Sigmoid colon (tissue), 4 donors: ENCODE measurements around the gene RGS7.

Experiments
- EP300 ChIP-seq, 4 donors: sonication (generic); formaldehyde crosslinking; IDR thresholded peaks; one replicate each; pipeline ENCODE4 v1.6.1; 2017; ENCODE audit warnings: antibody characterized with exemption in 4 of 4
- POLR2A ChIP-seq, 2 donors: fragments of 450-650 bp; IDR thresholded peaks; one replicate each; pipeline ENCODE4 v1.6.1; 2016; ENCODE audit warnings: antibody characterized with exemption in 2 of 2, mild to moderate bottlenecking in 2 of 2, moderate library complexity in 2 of 2
- POLR2AphosphoS5 ChIP-seq, 4 donors: sonication (generic); formaldehyde crosslinking; IDR thresholded peaks; one replicate each; pipeline ENCODE4 v1.6.1; 2017; ENCODE audit warnings: antibody characterized with exemption in 4 of 4
- TF ChIP-seq, protein P1 (sequence below), 4 experiments: fragments of 450-650 bp in 3 of 4; fragments of 200-600 bp in 1 of 4; IDR thresholded peaks; one replicate each; pipeline ENCODE4 v1.5.1; 2016 to 2019; ENCODE audit warnings: antibody characterized with exemption in 4 of 4, mild to moderate bottlenecking in 3 of 4, moderate library complexity in 2 of 4

DNA sequence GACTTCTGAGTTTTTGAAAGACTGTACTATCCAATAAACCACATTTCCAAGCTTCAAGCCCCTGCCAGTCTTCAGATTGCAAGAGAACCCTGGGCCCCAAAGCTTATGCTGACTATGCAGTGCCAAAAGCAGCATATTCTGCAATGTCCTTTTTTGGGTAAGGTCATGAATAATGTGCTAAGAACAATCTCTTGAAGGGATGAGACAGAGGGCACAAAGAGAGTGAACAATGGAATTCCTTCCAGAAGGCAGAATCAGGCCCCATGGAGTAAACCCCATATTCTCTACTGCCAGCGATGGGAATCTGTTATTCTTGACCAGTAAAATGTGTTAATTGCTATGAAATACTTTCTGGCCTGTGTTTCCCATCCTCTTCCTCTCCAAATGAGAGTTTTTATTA lies 190.4 kb downstream of the RGS7 start:
- TF ChIP-seq POLR2AphosphoS5 (IDR thresholded peaks at IDR 0.05) (no peak), EP300 (IDR thresholded peaks at IDR 0.05) (no peak), POLR2A (IDR thresholded peaks at IDR 0.05) (no peak)
- TF ChIP-seq, protein P1, sequence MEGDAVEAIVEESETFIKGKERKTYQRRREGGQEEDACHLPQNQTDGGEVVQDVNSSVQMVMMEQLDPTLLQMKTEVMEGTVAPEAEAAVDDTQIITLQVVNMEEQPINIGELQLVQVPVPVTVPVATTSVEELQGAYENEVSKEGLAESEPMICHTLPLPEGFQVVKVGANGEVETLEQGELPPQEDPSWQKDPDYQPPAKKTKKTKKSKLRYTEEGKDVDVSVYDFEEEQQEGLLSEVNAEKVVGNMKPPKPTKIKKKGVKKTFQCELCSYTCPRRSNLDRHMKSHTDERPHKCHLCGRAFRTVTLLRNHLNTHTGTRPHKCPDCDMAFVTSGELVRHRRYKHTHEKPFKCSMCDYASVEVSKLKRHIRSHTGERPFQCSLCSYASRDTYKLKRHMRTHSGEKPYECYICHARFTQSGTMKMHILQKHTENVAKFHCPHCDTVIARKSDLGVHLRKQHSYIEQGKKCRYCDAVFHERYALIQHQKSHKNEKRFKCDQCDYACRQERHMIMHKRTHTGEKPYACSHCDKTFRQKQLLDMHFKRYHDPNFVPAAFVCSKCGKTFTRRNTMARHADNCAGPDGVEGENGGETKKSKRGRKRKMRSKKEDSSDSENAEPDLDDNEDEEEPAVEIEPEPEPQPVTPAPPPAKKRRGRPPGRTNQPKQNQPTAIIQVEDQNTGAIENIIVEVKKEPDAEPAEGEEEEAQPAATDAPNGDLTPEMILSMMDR (IDR thresholded peaks at IDR 0.05): no peak
